CD4-positive, CD25-positive, alpha-beta regulatory T cell (primary cell): ENCODE data around the gene MPP3. TPM values are rescaled to one million over a fixed set of nuclear protein-coding genes. Genes with fewer than 3 reads are reported as not detected.

Experiments used
- ATAC-seq, 2 donors: fragments of 150-1000 bp; cut with Tn5 transposase; one replicate each; pipeline ENCODE4 v1.10.0; 2021; ENCODE audit warnings: low read depth in 2 of 2, moderate number of reproducible peaks in 2 of 2, moderate library complexity in 1 of 2
- DNase-seq, 3 donors: peaks; one replicate each; pipeline versions ENCODE4 v3.0.0 to v3.0.0-alpha.2; 2012 to 2022; ENCODE audit warnings: mixed read lengths in 1 of 3
- H3K27ac ChIP-seq: one replicate; pipeline ENCODE4 v1.7.0; 2013; ENCODE audit warnings: mild to moderate bottlenecking, low read length; ENCODE audit not compliant: insufficient read depth, poor library complexity, severe bottlenecking
- H3K27me3 ChIP-seq: one replicate; pipeline ENCODE4 v1.7.0; 2013; ENCODE audit warnings: low read length; ENCODE audit not compliant: control insufficient read depth, insufficient read depth
- H3K36me3 ChIP-seq: one replicate; pipeline ENCODE4 v1.7.0; 2013; ENCODE audit warnings: mild to moderate bottlenecking, low read length, moderate library complexity; ENCODE audit not compliant: control insufficient read depth, insufficient read depth
- H3K4me1 ChIP-seq: 2 replicates; pipeline ENCODE4 v1.7.0; 2013; ENCODE audit warnings: mild to moderate bottlenecking, low read length; ENCODE audit not compliant: insufficient read depth, control insufficient read depth, poor library complexity, severe bottlenecking
- H3K4me3 ChIP-seq: one replicate; pipeline ENCODE4 v1.7.0; 2013; ENCODE audit warnings: low read depth, mild to moderate bottlenecking, low read length, moderate library complexity
- H3K9me3 ChIP-seq, 2 experiments: 1 replicate in 1 of 2; 2 replicates in 1 of 2; pipeline ENCODE4 v1.7.0; 2013; ENCODE audit warnings: low read length in 2 of 2, mild to moderate bottlenecking in 1 of 2, moderate library complexity in 1 of 2; ENCODE audit not compliant: control insufficient read depth in 2 of 2
- H3K27ac Mint-ChIP-seq, 3 donors: one replicate each; pipeline ENCODE4 v1.8.0; 2020 to 2022; ENCODE audit warnings: mild to moderate bottlenecking in 3 of 3, mixed read lengths in 3 of 3, moderate library complexity in 2 of 3
- H3K27me3 Mint-ChIP-seq: one replicate; pipeline ENCODE4 v1.8.0; 2022; ENCODE audit warnings: mild to moderate bottlenecking, mixed read lengths
- H3K36me3 Mint-ChIP-seq: one replicate; pipeline ENCODE4 v1.8.0; 2020; ENCODE audit warnings: mixed read lengths
- H3K4me1 Mint-ChIP-seq, 4 donors: one replicate each; pipeline ENCODE4 v1.8.0; 2020 to 2022; ENCODE audit warnings: mixed read lengths in 4 of 4, mild to moderate bottlenecking in 1 of 4
- H3K4me3 Mint-ChIP-seq, 4 donors: one replicate each; pipeline ENCODE4 v1.8.0; 2020 to 2022; ENCODE audit warnings: mild to moderate bottlenecking in 4 of 4, mixed read lengths in 4 of 4, moderate library complexity in 3 of 4
- H3K9me3 Mint-ChIP-seq, 7 donors: one replicate each; pipeline ENCODE4 v1.8.0; 2020 to 2022; ENCODE audit warnings: mixed read lengths in 7 of 7, mild to moderate bottlenecking in 3 of 7, moderate library complexity in 2 of 7
- polyA plus RNA-seq, 4 donors: library from polyadenylated mRNA; unstranded; fragments of 300-500 nt; fragmentation: Illumina TruSeq; gene quantifications; one replicate each; pipeline ENCODE4 v1.2.3, GENCODE V29; 2021
- total RNA-seq: library from RNA; stranded (reverse); gene quantifications from one replicate; pipeline ENCODE4 v1.2.3, GENCODE V29; 2022

Gene MPP3
- total and polyA plus RNA-seq, 5 donors from 2014 or later: not detected

DNA sequence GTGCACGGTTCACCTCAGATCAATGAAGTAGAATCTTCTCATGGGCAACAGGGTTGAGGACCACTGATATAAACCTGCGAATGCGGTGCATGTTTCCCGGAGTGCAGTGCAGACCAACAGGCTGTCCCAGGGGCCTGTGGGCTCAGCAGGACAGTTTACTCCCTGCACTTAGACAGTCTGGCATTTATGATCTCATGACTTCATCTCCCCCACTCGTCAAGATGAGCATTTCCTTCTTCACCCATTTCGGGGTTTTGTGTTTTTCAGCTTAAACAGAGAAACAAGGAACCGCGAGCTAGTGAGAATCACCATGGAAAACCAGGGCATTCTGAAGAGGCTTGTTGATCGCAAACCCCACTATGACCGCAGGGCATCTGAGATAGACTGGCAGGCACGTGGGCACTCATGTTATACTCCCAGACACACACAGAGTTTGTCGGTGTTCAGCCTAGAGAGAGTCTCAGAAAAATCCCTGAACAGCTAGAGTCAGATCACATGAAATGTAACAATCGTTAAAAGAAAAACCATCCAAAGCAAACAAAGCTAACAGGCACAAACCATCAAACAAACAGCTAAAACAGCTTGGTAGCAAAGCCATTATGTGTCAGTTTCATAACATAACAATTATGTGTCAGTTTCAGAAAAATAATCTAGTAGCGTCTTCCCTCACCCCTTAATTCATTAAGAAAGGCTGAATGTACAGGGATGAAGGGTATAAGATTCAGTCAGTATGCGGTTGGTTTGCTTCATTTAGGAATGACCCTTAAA is 49.8 kb downstream of the MPP3 start:
- H3K27ac ChIP-seq: no peak overlapping the region
- Mint-ChIP-seq H3K4me1 (peaks cover 0 to 8% (median 2%) of the 10 kb centered on the region in 4 donors), H3K27me3 (peaks cover 56% of the 10 kb centered on the region), H3K27ac (no peak overlapping the region), H3K4me3 (peak overlapping the region in 1 of 4 donors; percentile 27), H3K36me3 (no peaks in the 10 kb centered on the region), H3K9me3 (peaks cover 0 to 1% (median 0%) of the 10 kb centered on the region in 7 donors)
- no peak for DNase-seq
- peaks cover 9% of the 10 kb centered on the region for H3K4me1 ChIP-seq
- peaks cover 31% of the 10 kb centered on the region for H3K27me3 ChIP-seq
- H3K4me3 ChIP-seq: no peak overlapping the region
- no peak for ATAC-seq
- no peaks in the 10 kb centered on the region for H3K9me3 ChIP-seq
- no peaks in the 10 kb centered on the region for H3K36me3 ChIP-seq

DNA sequence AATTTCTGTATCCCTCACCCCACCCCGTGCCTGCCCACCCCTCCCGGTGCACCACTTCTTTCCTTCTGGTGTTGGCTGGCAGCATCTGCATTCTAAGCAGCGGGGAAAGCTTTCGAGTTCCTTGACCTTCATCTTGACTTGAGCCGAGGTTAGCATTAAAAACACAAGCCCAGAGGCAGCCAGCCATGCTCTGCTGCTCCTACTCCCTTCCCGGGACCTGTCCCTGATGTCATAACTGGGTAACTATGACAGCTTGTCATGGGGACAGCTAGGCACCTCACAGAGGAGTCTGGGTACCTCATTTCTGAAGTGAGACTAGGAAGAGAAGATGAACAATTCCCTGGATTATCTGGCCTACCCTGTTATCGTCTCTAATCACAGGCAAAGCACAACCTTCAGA is 52.8 kb downstream of the MPP3 start, which contains the start of gene CFAP97D1:
Gene CFAP97D1, plus strand, starts transcription at position 301 of the 400 bp plus-strand sequence. Its CDS starts 28 bp downstream, at position 329.
- DNase-seq: no peak
- H3K36me3 ChIP-seq: no peaks in the 10 kb centered on the region
- H3K27me3 Mint-ChIP-seq: peaks cover 50% of the 10 kb centered on the region
- no peaks in the 10 kb centered on the region for H3K36me3 Mint-ChIP-seq
- H3K4me3 ChIP-seq: peak within 1 kb of the TSS; percentile 56
- H3K4me1 Mint-ChIP-seq: peaks cover 0 to 13% (median 2%) of the 10 kb centered on the region in 4 donors
- H3K27me3 ChIP-seq: peaks cover 31% of the 10 kb centered on the region
- peaks cover 0 to under 1% (median 0%) of the 10 kb centered on the region in 7 donors for H3K9me3 Mint-ChIP-seq
- no peaks in the 10 kb centered on the region for H3K9me3 ChIP-seq
- no peak within 1 kb of the TSS for H3K27ac ChIP-seq
- H3K4me3 Mint-ChIP-seq: peak within 1 kb of the TSS; percentile 80 to 93 (median 82)
- ATAC-seq: no peak
- peak within 1 kb of the TSS in 2 of 3 donors; percentile 26 to 58 for H3K27ac Mint-ChIP-seq
- H3K4me1 ChIP-seq: peaks cover 12% of the 10 kb centered on the region

DNA sequence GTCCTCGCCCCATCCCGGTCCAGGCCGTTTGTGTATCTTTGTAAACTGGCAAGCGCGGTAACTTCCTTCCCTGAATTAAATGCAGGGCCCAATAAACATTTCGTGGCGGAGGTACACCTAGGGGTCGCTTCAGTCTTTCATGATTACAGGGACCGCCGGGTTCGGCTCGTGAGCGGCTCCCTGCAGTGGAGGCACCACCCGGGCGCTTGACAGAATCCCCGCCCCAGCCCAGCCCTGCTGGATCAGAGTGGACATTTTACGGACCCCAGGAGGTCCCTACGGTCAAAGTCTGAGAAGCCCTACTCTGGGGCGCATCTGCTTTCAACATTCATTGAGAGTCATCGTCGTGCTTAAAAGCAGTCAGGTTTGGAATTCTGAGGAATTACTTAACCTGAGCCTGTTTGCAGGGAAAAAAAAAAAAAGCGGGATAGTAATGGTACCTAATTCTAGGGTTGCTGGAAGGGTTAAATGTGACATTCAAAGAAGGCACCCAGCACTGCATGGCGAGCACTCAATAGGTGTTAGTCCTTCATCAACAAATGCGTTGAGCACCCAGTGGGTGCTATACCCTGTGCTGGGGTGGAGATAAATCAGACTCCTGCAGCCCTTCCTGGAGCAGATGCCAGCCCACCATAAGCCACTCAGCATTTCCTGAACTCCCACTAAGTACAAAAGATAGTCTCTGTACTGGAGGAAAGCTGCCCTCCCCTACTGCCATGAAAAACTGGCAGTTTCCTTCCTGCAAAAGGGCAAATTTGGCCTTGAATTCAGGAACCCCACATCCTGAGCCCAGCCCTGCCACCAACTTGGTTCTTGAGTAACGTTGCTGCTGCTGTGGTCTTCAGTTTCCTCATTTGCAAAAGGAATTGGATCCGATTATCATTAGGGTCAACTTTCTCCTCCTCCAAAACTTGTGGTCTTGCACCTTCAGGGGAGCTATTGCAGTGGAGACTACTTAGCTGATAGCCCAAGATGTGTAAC is 53.5 kb downstream of the MPP3 start:
- DNase-seq: no peak
- peaks cover 0 to 13% (median 2%) of the 10 kb centered on the region in 4 donors for H3K4me1 Mint-ChIP-seq
- peaks cover 43% of the 10 kb centered on the region for H3K27me3 Mint-ChIP-seq
- Histone ChIP-seq H3K4me3 (peak overlapping the region; percentile 56), H3K27me3 (peaks cover 31% of the 10 kb centered on the region), H3K4me1 (peaks cover 12% of the 10 kb centered on the region), H3K36me3 (no peaks in the 10 kb centered on the region), H3K27ac (no peak overlapping the region), H3K9me3 (no peaks in the 10 kb centered on the region)
- peak overlapping the region in 2 of 3 donors; percentile 26 to 58 for H3K27ac Mint-ChIP-seq
- no peaks in the 10 kb centered on the region for H3K9me3 Mint-ChIP-seq
- peak overlapping the region; percentile 80 to 93 (median 82) for H3K4me3 Mint-ChIP-seq
- peak; percentile 6 to 33 for ATAC-seq
- no peaks in the 10 kb centered on the region for H3K36me3 Mint-ChIP-seq

GRCh38 chr17:43778337-43779144 is 54.4 kb downstream of the MPP3 start, which contains the start of gene DUSP3:
TSS of gene DUSP3 (minus strand) at chr17:43778977. CDS start at chr17:43778924, 53 bp downstream.
- Mint-ChIP-seq H3K9me3 (no peaks in the 10 kb centered on the region), H3K4me3 (peak within 1 kb of the TSS; percentile 84 to 93 (median 86)), H3K36me3 (no peaks in the 10 kb centered on the region), H3K27ac (peak within 1 kb of the TSS; percentile 32 to 65 (median 58)), H3K27me3 (peaks cover 34% of the 10 kb centered on the region), H3K4me1 (peaks cover 0 to 13% (median 2%) of the 10 kb centered on the region in 4 donors)
- ATAC-seq: peak; percentile 95
- DNase-seq: peak; percentile 66 to 76 (median 72)
- Histone ChIP-seq H3K27me3 (peaks cover 30% of the 10 kb centered on the region), H3K27ac (peak within 1 kb of the TSS; percentile 57), H3K4me3 (peak within 1 kb of the TSS; percentile 56), H3K36me3 (no peaks in the 10 kb centered on the region), H3K4me1 (peaks cover 12% of the 10 kb centered on the region), H3K9me3 (no peaks in the 10 kb centered on the region)

DNA sequence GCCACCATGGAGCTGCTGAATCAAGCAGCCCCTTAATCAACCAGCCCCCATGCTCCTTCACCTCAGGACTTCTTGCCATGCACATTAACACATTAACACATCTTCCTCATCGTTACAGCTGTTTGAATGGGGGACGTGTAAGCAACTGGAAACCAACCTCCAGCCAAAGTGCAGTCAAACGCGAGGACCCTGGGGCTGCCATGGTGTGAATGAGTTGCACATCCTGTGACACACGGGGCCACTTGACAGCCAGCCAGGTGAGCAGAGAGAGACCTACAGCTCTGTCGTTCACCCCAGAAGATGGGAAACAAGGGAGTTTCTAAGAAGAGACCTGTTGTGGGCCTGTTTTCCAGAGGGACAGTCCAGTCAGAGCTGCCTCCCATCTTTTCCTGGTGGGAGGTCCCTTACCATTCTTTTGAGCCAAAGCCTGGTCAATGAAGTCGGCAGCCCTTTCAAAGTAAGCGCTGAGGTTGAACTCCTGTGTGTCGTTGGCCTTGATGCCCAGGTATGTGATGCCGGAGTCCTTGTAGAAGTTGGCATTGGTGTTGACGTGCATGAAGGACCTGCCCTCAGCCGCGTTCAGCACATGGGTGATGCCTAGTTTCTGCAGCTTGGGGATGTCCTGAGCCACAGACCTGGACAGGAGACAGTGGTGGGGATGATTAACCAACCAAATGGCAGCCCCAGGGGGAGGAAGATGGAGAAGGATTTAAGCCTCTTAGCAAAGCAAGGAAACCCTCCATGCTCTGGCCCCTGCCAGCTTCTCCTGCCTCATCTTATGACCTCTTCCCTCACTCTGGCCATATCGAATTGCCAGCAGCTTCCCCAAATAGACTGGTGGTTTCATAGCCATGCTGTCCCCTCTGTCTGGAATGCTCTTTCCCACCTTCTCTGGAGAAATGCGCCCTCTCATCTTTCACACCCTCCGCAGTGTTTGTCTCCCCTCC is 58.4 kb downstream of the MPP3 start:
- H3K27ac ChIP-seq: no peak overlapping the region
- no peaks in the 10 kb centered on the region for H3K9me3 Mint-ChIP-seq
- H3K27ac Mint-ChIP-seq: no peak overlapping the region
- H3K4me1 ChIP-seq: peaks cover 10% of the 10 kb centered on the region
- DNase-seq (no peak), ATAC-seq (no peak)
- H3K4me1 Mint-ChIP-seq: peaks cover 0 to 11% (median 4%) of the 10 kb centered on the region in 4 donors
- H3K36me3 Mint-ChIP-seq: peaks cover 19% of the 10 kb centered on the region
- no peak overlapping the region for H3K4me3 ChIP-seq
- peak overlapping the region in 1 of 4 donors; percentile 38 for H3K4me3 Mint-ChIP-seq
- H3K36me3 ChIP-seq: no peaks in the 10 kb centered on the region
- no peaks in the 10 kb centered on the region for H3K9me3 ChIP-seq
- H3K27me3 Mint-ChIP-seq: no peaks in the 10 kb centered on the region
- H3K27me3 ChIP-seq: peaks cover 3% of the 10 kb centered on the region

DNA sequence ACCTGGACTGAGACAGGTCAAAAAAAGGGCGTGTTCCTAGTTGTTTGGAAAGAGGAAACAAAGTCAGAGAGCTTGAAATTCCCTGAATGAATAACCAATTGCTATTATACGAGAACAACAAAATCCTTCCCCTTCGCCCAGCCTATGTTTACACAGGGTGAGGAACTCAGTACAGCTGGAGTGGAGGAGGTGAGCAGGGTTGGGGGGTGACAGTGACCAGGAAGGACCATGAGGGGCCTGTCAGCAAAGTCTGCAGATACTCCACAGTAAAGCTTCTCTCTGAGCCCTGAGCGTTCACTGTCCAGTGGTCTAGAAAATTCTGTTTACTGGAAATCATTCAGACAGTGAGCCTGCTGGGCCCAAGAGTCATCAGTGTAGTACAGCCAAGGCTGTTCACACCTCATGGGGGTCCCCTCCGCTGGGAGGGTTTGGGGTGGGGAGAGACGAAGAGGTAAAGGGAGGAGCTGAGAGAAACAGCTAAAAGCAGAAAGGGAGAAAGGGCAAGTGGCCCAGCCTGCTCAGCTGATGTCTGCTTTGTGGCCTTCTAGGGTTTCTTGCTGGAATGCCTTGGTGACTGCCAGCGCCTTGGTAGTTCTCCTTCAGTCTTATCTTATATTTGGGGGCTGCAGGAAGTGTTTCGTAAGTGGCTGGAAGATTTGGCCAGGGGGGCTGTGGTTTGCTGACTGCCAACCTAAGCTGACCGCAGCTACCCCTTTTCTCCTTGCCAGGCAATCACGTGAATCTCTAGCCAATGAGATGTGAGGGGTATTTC is 59.9 kb downstream of the MPP3 start:
- no peaks in the 10 kb centered on the region for H3K27me3 Mint-ChIP-seq
- H3K9me3 Mint-ChIP-seq: no peaks in the 10 kb centered on the region
- H3K27ac ChIP-seq: no peak overlapping the region
- peak overlapping the region in 1 of 3 donors; percentile 46 for H3K27ac Mint-ChIP-seq
- DNase-seq: no peak
- peak overlapping the region in 1 of 4 donors; percentile 56 for H3K4me3 Mint-ChIP-seq
- no peak for ATAC-seq
- H3K36me3 ChIP-seq: no peaks in the 10 kb centered on the region
- H3K4me1 ChIP-seq: peaks cover 3% of the 10 kb centered on the region
- H3K36me3 Mint-ChIP-seq: peaks cover 24% of the 10 kb centered on the region
- no peaks in the 10 kb centered on the region for H3K27me3 ChIP-seq
- H3K4me3 ChIP-seq: no peak overlapping the region
- H3K9me3 ChIP-seq: no peaks in the 10 kb centered on the region
- H3K4me1 Mint-ChIP-seq: peaks cover 0 to 4% (median 1%) of the 10 kb centered on the region in 4 donors
